Measurements from ENCODE around the gene CATSPER2.
"Not testable (repeated sequence)": the region's sequence is repeated elsewhere in the genome, so short reads cannot be mapped to it uniquely, and the experiment has no call there.

CATSPER2 gene

GRCh38 chr15:43592841-43593240 is 55.8 kb downstream of the CATSPER2 start:
- H3K27me3 ChIP-seq (ENCODE audit: control insufficient read depth in 5 of 5, insufficient read depth in 4 of 5, low read length in 5 of 5); H3K9ac ChIP-seq (ENCODE audit: low read length in 5 of 5); H3K4me3 ChIP-seq (ENCODE audit: low read depth in 1 of 5, low read length in 5 of 5); H3K36me3 ChIP-seq (ENCODE audit: control insufficient read depth in 5 of 5, insufficient read depth in 5 of 5, low read length in 5 of 5); H3K9me3 ChIP-seq (ENCODE audit: control insufficient read depth in 5 of 5, low read length in 5 of 5); H3K27ac ChIP-seq (ENCODE audit: low read depth, low read length); H3K4me1 ChIP-seq (ENCODE audit: control insufficient read depth in 5 of 5, insufficient read depth in 5 of 5, low read length in 5 of 5): not testable (repeated sequence)

GRCh38 chr15:43589778-43590466 is 58.7 kb downstream of the CATSPER2 start, which contains the start of gene PPIP5K1:
PPIP5K1 (minus strand) TSS chr15:43590208; CDS start chr15:43584504, 5,704 bp downstream.
- H3K9me3 ChIP-seq (ENCODE audit: control insufficient read depth in 5 of 5, low read length in 5 of 5); H3K36me3 ChIP-seq (ENCODE audit: control insufficient read depth in 5 of 5, insufficient read depth in 5 of 5, low read length in 5 of 5); H3K9ac ChIP-seq (ENCODE audit: low read length in 5 of 5); H3K4me1 ChIP-seq (ENCODE audit: control insufficient read depth in 5 of 5, insufficient read depth in 5 of 5, low read length in 5 of 5); H3K27ac ChIP-seq (ENCODE audit: low read depth, low read length); H3K27me3 ChIP-seq (ENCODE audit: control insufficient read depth in 5 of 5, insufficient read depth in 4 of 5, low read length in 5 of 5); H3K4me3 ChIP-seq (ENCODE audit: low read depth in 1 of 5, low read length in 5 of 5): not testable (repeated sequence)
